Liver (tissue), 9 donors: Measurements from ENCODE around the gene NECTIN1. TPM values are rescaled to one million over a fixed set of nuclear protein-coding genes. Genes with fewer than 3 reads are reported as not detected.

ENCODE experiments used
- DNase-seq: peaks from one replicate; pipeline ENCODE4 v3.0.0-alpha.2; 2017; ENCODE audit warnings: low spot score
- H3K27ac ChIP-seq, 2 donors: one replicate each; pipeline ENCODE4 v1.7.0; 2013; ENCODE audit warnings: inconsistent platforms in 2 of 2, low read length in 2 of 2, control low read depth in 1 of 2, low read depth in 1 of 2, mild to moderate bottlenecking in 1 of 2
- H3K27me3 ChIP-seq, 4 donors: one replicate each; pipeline versions ENCODE4 v1.6.1 to v1.7.0; 2013; ENCODE audit warnings: low read length in 3 of 4, inconsistent platforms in 1 of 4, mild to moderate bottlenecking in 1 of 4, moderate library complexity in 1 of 4; ENCODE audit not compliant: control insufficient read depth in 4 of 4, insufficient read depth in 4 of 4
- H3K36me3 ChIP-seq, 4 donors: one replicate each; pipeline versions ENCODE4 v1.6.1 to v1.7.0; 2013; ENCODE audit warnings: low read length in 3 of 4, mild to moderate bottlenecking in 3 of 4, low read depth in 1 of 4, moderate library complexity in 1 of 4; ENCODE audit not compliant: control insufficient read depth in 4 of 4, insufficient read depth in 3 of 4
- H3K4me1 ChIP-seq, 4 donors: one replicate each; pipeline versions ENCODE4 v1.6.1 to v1.7.0; 2013; ENCODE audit warnings: low read length in 3 of 4, mild to moderate bottlenecking in 3 of 4, moderate library complexity in 1 of 4; ENCODE audit not compliant: control insufficient read depth in 4 of 4, insufficient read depth in 4 of 4
- H3K4me3 ChIP-seq, 3 donors: one replicate each; pipeline versions ENCODE4 v1.6.1 to v1.7.0; 2013; ENCODE audit warnings: low read length in 3 of 3, control low read depth in 1 of 3, low read depth in 1 of 3, mild to moderate bottlenecking in 1 of 3
- H3K9ac ChIP-seq, 2 donors: one replicate each; pipeline ENCODE4 v1.7.0; 2013; ENCODE audit warnings: low read length in 2 of 2, mild to moderate bottlenecking in 2 of 2, moderate library complexity in 2 of 2, control low read depth in 1 of 2, low read depth in 1 of 2
- H3K9me3 ChIP-seq, 4 donors: one replicate each; pipeline versions ENCODE4 v1.6.1 to v1.7.0; 2013; ENCODE audit warnings: low read length in 3 of 4; ENCODE audit not compliant: control insufficient read depth in 4 of 4
- ATF3 ChIP-seq: IDR thresholded peaks from 2 replicates; pipeline ENCODE4 v1.6.1; 2016; ENCODE audit warnings: antibody characterized with exemption
- CTCF ChIP-seq: fragments of 150-350 bp; IDR thresholded peaks from 2 replicates; pipeline ENCODE4 v1.5.1; 2017; ENCODE audit warnings: improper control_type of control experiment, low read depth, low read length; ENCODE audit not compliant: missing input control
- EGR1 ChIP-seq, 2 donors: IDR thresholded peaks; 2 replicates each; pipeline ENCODE4 v1.6.1; 2016 to 2018; ENCODE audit warnings: antibody characterized with exemption in 2 of 2, low read depth in 2 of 2
- FOXA1 ChIP-seq: IDR thresholded peaks from 2 replicates; pipeline ENCODE4 v1.6.1; 2016; ENCODE audit warnings: antibody characterized with exemption
- FOXA2 ChIP-seq: IDR thresholded peaks from 2 replicates; pipeline ENCODE4 v1.6.1; 2016; ENCODE audit warnings: antibody characterized with exemption
- GABPA ChIP-seq, 2 donors: IDR thresholded peaks in 1 of 2; conservative IDR thresholded peaks in 1 of 2; 2 replicates each; pipeline ENCODE4 v1.6.1; 2016; ENCODE audit warnings: antibody characterized with exemption in 2 of 2, mild to moderate bottlenecking in 1 of 2, moderate library complexity in 1 of 2
- HNF4A ChIP-seq, 2 donors: conservative IDR thresholded peaks; 2 replicates each; pipeline ENCODE4 v1.6.1; 2016; ENCODE audit warnings: antibody characterized with exemption in 2 of 2, mild to moderate bottlenecking in 2 of 2
- HNF4G ChIP-seq: IDR thresholded peaks from 2 replicates; pipeline ENCODE4 v1.6.1; 2016; ENCODE audit warnings: antibody characterized with exemption
- JUND ChIP-seq, 2 donors: IDR thresholded peaks; 2 replicates each; pipeline ENCODE4 v1.6.1; 2016; ENCODE audit warnings: antibody characterized with exemption in 2 of 2
- MAX ChIP-seq: IDR thresholded peaks from 2 replicates; pipeline ENCODE4 v1.6.1; 2016; ENCODE audit warnings: antibody characterized with exemption
- NR2F2 ChIP-seq: IDR thresholded peaks from 2 replicates; pipeline ENCODE4 v1.6.1; 2016; ENCODE audit warnings: antibody characterized with exemption
- RAD21 ChIP-seq, 2 donors: IDR thresholded peaks; 2 replicates each; pipeline ENCODE4 v1.6.1; 2016; ENCODE audit warnings: antibody characterized with exemption in 2 of 2, mild to moderate bottlenecking in 2 of 2
- REST ChIP-seq: IDR thresholded peaks from 2 replicates; pipeline ENCODE4 v1.6.1; 2016; ENCODE audit warnings: antibody characterized with exemption, mild to moderate bottlenecking
- RXRA ChIP-seq, 2 donors: IDR thresholded peaks; 2 replicates each; pipeline ENCODE4 v1.6.1; 2017 to 2018; ENCODE audit warnings: antibody characterized with exemption in 2 of 2, mild to moderate bottlenecking in 1 of 2
- SP1 ChIP-seq: IDR thresholded peaks from 2 replicates; pipeline ENCODE4 v1.6.1; 2018; ENCODE audit warnings: antibody characterized with exemption, mild to moderate bottlenecking
- TAF1 ChIP-seq: conservative IDR thresholded peaks from 2 replicates; pipeline ENCODE4 v1.6.1; 2016; ENCODE audit warnings: antibody characterized with exemption, mild to moderate bottlenecking
- YY1 ChIP-seq: IDR thresholded peaks from 2 replicates; pipeline ENCODE4 v1.6.1; 2016; ENCODE audit warnings: antibody characterized with exemption, mild to moderate bottlenecking
- ZBTB33 ChIP-seq: IDR thresholded peaks from 2 replicates; pipeline ENCODE4 v1.6.1; 2016; ENCODE audit warnings: antibody characterized with exemption
- WGBS: extraction: QIAGEN DNeasy Blood & Tissue Kit; methylation state at CpG from one replicate; pipeline ENCODE4 v1.1.7; 2013; 5-methylcytosine and 5-hydroxymethylcytosine counted together
- polyA plus RNA-seq, 2 donors: library from polyadenylated mRNA; stranded (reverse) in 1 of 2; unstranded in 1 of 2; fragments of 200-250 nt in 1 of 2; fragments of >200 nt in 1 of 2; fragmentation: Nextera tagmentation in 1 of 2; extraction: Ambion mirVana in 1 of 2; gene quantifications; one replicate each; pipeline versions ENCODE4 v1.2.1 to v1.2.3, GENCODE V29; 2013 to 2015
- total RNA-seq, 2 donors: library from RNA; depleted of rRNA; stranded (reverse); fragments of >200 nt; gene quantifications; one replicate each; pipeline ENCODE4 v1.2.3, GENCODE V29; 2014
- donor health status: healthy.
- donor health status: healthy.
- donor health status: healthy.
- donor health status: healthy.
- donor health status: healthy.

The NECTIN1 gene
- total and polyA plus RNA-seq, 4 donors: 0.69 to 7.7 (median 5.0) TPM

GRCh38 chr11:119744577-119744976 lies 15.6 kb upstream of the NECTIN1 start:
- TF ChIP-seq RAD21 (IDR thresholded peaks at IDR 0.05) (no peak), TAF1 (no peak), FOXA2 (no peak), ATF3 (no peak), RXRA (IDR thresholded peaks at IDR 0.05) (no peak), REST (no peak), GABPA (IDR thresholded peaks at IDR 0.05 in 1 of 2, conservative IDR thresholded peaks at IDR 0.05 in 1 of 2) (no peak), FOXA1 (no peak)
- Histone ChIP-seq H3K9ac (no peak overlapping the region), H3K9me3 (no peaks in the 10 kb centered on the region), H3K4me3 (no peak overlapping the region), H3K36me3 (no peaks in the 10 kb centered on the region), H3K4me1 (peaks cover 0 to 3% (median 0%) of the 10 kb centered on the region in 4 donors), H3K27ac (no peak overlapping the region), H3K27me3 (no peaks in the 10 kb centered on the region)
- no peak for DNase-seq
- WGBS: 88% methylated on average over 2 of the region's 2 CpGs

- Histone ChIP-seq H3K36me3 (no peaks in the 10 kb centered on the region), H3K9me3 (no peaks in the 10 kb centered on the region), H3K4me3 (no peak overlapping the region), H3K9ac (no peak overlapping the region), H3K27me3 (no peaks in the 10 kb centered on the region), H3K27ac (no peak overlapping the region), H3K4me1 (peaks cover 0 to 3% (median 0%) of the 10 kb centered on the region in 4 donors)
- TF ChIP-seq NR2F2 (no peak), RXRA (IDR thresholded peaks at IDR 0.05) (no peak), RAD21 (IDR thresholded peaks at IDR 0.05) (no peak), HNF4G (no peak), YY1 (no peak), ZBTB33 (no peak), TAF1 (no peak), REST (no peak), EGR1 (IDR thresholded peaks at IDR 0.05; ENCODE audit: low read depth in 2 of 2) (no peak), JUND (IDR thresholded peaks at IDR 0.05) (no peak), MAX (no peak), SP1 (no peak), FOXA2 (no peak), HNF4A (conservative IDR thresholded peaks at IDR 0.05) (no peak), FOXA1 (no peak), GABPA (IDR thresholded peaks at IDR 0.05 in 1 of 2, conservative IDR thresholded peaks at IDR 0.05 in 1 of 2) (no peak), CTCF (no peak), ATF3 (no peak)
- 71% methylated on average over 8 of the region's 8 CpGs for WGBS
- DNase-seq: no peak
Measured at GRCh38 chr11:119743006-119743405, 14.0 kb upstream of the NECTIN1 start.
